GF-D8 (cell line): ENCODE measurements around the gene SELENOV.
"Not testable (repeated sequence)": the region's sequence is repeated elsewhere in the genome, so short reads cannot be mapped to it uniquely, and the experiment has no call there.

Experiments
- DNase-seq: peaks from one replicate; lab custom pipeline; 2025; lab: John Stamatoyannopoulos, UW

The SELENOV gene, protein sequence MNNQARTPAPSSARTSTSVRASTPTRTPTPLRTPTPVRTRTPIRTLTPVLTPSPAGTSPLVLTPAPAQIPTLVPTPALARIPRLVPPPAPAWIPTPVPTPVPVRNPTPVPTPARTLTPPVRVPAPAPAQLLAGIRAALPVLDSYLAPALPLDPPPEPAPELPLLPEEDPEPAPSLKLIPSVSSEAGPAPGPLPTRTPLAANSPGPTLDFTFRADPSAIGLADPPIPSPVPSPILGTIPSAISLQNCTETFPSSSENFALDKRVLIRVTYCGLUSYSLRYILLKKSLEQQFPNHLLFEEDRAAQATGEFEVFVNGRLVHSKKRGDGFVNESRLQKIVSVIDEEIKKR

DNA sequence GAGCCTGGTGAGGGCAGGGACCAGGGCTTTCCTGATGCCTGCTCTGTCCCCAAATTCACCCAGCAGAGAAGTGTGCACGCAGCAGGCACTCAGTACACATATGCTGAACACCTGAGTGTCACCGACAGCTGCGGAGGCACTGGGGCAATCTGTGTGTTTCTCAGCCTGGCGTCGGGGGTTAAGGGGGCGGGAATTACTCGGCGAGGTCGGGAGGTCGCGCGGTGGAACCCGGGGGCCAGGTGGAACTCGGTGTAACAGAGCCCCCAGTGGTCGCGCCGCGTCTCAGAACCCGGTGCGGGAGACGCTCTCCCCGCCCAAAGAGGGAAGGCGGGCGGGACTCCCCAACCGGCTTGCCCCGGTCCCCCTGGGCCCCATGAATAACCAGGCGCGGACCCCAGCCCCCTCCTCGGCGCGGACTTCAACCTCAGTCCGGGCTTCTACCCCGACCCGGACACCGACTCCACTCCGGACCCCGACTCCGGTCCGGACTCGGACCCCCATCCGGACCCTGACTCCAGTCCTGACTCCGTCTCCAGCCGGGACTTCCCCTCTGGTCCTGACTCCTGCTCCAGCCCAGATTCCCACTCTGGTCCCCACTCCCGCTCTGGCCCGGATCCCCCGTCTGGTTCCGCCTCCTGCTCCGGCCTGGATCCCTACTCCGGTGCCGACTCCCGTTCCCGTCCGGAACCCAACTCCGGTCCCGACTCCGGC lies at the start of gene SELENOV:
Gene SELENOV (plus strand): TSS at position 300 of the 711 bp plus-strand sequence. CDS start 74 bp downstream, at position 374.
- no peak for DNase-seq

DNA sequence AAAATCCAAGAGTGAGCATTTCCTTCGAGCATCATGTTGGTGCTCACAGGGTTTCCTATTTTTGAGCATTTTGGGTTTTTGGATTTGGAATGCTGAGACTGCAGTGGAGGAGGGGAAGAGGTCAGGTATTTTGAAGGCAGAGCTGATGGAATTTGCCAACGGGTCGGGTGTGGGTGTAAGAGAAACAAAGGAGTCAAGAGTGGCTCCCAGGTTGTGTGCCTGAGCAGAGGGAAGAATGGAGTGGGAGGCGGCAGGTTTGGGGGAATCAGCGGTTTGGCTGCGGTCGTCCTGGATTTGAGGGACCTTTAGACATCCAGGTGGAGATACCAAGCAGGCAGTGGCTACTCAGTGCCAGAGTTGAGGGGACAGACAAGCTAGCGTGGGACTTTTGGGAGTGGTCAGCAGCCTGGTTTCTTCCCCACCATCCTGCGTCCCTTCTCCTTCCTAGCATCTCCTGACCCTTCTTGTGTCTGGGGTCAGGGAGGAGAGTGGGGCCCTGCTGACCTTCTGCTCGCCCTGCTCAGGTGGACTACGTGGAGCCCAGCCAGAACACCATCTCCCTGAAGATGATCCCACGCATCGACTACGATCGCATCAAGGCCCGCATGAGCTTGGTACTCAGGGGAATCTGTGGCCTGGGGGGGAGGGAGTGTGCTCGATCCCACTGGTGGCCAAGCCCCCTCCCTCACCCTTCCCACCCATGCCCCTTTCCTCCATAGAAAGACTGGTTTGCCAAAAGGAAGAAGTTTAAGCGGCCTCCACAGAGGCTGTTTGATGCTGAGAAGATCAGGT lies 48.8 kb upstream of the SELENOV start:
- no peak for DNase-seq

DNA sequence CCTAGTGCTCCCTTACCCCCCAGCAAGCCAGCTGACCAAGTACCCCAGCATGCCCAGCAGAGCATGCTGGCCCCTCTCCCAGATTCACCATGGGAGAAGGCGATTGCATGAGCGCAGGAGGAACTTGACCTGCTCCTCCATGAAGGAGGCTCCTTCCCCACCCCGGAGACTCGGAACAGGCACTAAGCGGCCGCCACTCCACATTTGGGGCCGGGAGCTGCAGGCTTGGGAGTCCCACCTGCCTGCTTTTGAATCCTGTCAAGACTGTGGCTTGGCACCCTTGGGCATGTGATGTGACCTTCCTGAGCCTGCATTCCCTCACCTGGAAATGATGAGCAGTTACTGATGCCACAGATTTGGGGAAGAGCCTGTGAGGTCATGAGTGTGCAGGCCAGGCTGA lies 47.0 kb upstream of the SELENOV start:
- no peak for DNase-seq

DNA sequence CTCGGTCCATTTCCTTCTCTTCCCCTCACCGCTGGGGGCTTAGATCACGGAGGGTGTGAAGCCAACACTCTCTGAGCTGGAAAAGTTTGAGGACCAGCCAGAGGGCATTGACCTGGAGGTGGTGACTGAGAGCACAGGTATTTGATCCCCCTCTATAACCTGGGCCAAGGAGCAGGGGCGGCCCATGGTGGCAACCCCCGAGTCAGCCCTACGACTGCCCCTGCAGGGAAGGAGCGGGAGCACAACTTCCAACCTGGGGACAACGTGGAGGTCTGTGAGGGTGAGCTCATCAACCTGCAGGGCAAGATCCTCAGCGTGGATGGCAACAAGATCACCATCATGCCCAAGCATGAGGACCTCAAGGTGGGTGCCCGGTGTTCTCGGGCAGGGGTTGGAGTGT lies 45.9 kb upstream of the SELENOV start:
- DNase-seq = no peak

DNA sequence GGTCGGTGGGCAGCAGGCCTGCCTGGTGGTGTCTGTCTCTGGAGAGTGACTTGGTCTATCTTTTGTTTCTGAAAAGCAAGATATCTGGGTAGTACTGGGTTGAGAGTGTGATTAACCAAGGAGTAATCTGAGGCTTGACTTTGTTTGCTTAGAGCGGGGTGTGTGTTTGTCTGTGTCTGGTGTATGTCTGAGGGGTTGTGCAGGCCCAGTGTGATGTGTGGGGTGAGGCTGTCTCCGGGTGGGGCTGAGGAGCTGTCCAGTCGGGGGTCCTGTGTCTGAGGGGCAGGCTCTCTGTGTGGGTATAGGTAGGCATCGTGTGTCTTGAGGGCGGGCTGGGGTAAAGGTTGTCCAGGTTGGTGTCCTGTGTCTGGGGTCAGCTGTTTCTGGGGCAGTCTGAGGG lies 45.4 kb upstream of the SELENOV start:
- DNase-seq = no peak

DNA sequence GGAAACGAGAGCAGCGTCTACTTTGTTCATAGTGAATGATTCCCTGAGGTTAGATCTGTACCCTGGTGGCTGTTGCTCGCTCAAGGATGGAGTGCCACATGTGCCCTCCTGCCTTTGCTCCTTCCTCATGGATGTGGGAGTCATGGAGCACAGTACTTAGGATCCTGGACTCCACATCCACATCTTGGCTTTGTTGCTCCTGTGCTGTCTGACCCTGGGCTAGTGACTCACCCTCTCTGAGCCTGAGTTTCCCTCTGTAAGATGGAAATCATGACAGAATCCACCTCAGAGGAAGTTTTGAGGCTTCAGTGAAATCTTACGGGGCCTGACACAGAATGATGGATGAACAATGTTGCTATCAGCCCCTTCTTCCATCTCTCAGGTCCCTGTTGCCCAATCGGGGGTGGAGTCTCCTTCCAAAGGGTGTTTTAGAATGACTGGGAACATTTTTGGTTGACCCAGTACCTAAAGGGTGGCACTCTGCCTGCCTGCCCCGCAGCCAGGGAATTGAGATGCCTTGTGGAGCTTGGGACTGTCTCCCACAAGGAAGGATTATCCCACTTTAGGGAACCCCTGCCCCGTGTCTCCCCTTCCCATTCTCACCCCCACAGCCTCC lies 44.1 kb upstream of the SELENOV start:
- DNase-seq = no peak

DNA sequence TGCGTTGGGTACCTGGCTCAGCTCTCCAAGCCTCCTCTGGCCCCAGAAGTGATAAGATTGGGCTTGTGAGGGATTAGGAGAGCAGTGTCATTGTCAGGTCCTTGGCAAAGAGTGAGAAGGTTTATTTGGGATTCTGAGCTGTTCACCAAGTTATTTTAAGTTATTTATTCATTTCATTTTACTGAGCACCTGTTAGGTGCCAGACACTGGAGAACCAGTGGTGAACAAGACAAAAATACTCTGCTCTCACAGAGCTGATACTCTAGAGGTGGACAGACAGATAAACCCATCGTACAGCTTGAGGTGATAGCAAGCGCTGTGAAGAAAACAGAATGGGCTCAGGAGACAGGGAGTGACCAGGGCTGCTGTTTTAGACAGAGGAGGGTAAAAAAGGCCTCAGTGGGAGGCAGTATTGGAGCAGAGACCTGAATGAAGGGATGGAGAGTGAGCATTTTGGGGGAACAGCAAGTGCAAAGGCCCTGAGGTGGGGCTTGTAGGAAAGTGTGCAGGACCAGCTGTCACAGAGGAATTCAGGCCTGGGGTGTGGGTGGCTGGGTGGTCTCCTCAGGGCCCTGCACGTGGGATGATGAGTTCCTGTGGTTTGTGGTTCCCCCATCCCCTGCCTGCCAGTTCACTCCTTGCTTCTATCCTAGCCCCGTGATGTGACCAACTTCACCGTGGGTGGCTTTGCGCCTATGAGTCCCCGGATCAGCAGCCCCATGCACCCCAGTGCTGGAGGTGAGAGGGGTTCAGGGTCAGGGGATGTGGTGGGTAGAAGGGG lies 43.0 kb upstream of the SELENOV start:
- DNase-seq = no peak

DNA sequence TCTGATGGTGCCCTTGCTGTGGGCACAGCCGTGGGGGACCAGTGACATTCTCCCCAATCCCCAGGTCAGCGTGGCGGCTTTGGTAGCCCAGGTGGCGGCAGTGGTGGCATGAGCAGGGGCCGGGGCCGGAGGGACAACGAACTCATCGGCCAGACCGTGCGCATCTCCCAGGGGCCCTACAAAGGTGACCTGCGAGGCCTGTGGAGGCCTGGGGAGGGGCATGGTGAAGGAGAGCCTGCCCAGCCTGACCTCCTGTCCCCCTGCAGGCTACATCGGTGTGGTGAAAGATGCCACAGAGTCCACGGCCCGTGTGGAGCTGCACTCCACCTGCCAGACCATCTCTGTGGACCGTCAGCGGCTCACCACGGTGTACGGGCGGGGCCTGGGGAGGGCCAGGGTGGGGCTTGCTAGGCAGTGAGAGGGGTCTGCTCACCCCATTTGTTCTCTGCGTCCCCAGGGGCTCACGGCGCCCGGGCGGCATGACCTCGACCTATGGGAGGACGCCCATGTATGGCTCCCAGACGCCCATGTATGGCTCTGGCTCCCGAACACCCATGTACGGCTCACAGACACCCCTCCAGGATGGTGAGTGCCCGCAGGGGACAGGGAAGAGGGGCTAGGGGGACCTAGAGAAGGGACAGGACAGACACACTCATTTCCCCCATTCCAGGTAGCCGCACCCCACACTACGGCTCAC lies 42.0 kb upstream of the SELENOV start:
- DNase-seq = no peak

DNA sequence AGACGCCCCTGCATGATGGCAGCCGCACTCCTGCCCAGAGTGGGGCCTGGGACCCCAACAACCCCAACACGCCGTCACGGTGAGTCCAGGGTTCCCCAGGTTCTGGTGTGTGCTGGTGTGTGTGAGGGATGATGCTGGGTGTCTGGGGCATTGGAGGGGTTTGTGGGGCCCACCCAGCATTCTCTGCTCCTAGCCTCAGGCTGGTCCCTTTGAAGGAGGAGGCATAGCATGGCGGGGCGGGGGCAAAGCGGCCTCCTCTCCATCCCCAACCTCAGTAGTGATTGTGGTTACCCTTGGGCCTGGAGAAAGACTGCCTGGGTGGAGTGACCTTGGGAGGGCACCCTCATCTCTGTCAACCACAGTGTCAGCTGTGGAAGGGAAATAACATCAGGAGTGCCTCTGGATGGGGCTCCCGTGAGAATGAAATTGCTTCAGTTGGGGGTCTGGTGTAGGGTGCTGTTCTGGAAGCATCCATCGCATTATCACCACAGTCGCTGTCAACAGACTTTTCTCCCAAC lies 41.4 kb upstream of the SELENOV start:
- DNase-seq = no peak

DNA sequence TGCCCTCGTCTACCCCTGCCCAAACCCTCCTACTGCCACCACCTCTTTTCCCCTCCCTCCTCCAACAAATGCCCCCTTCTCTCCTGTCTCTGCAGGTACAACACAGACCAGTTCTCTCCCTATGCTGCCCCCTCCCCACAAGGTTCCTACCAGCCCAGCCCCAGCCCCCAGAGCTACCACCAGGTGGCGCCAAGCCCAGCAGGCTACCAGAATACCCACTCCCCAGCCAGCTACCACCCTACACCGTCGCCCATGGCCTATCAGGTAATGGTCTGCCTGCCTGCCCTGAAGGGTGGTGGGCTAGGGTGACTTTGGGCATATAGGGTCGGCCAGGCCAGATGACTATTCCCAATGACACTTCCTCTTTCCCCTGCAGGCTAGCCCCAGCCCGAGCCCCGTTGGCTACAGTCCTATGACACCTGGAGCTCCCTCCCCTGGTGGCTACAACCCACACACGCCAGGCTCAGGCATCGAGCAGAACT lies 40.8 kb upstream of the SELENOV start:
- no peak for DNase-seq

DNA sequence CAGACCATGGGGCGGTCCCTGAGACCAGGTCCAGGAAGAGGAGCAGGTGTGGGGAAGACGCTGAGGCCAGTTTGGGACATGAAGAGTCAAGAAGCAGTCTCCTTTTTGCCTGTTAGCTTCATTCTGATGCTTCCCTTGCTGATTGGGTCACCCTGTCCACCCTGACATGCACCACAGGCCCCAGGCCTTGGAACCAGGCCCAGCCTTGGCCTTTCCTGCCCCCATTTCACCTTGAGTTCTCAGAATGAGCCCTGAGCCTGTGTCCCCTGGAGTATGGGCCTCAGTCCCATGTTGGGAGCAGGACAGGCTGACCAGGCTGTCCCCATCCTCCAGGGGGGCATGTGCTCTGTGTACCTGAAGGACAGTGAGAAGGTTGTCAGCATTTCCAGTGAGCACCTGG lies 39.2 kb upstream of the SELENOV start:
- no peak for DNase-seq

DNA sequence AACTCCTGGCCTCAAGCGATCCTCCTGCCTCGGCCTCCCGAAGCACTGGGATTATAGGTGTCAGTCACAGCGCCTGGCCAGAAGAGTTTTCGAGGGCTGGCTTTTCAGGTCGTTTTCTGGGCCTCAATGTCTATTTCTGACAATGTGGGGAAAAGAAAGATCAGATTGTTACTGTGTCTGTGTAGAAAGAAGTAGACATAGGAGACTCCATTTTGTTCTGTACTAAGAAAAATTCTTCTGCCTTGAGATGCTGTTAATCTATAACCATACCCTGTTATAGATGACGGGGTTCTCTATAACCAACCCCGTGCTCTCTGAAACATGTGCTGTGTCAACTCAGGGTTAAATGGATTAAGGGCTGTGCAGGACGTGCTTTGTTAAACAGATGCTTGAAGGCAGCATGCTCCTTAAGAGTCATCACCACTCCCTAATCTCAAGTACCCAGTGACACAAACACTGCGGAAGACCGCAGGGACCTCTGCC lies 35.6 kb upstream of the SELENOV start:
- not testable (repeated sequence) for DNase-seq

DNA sequence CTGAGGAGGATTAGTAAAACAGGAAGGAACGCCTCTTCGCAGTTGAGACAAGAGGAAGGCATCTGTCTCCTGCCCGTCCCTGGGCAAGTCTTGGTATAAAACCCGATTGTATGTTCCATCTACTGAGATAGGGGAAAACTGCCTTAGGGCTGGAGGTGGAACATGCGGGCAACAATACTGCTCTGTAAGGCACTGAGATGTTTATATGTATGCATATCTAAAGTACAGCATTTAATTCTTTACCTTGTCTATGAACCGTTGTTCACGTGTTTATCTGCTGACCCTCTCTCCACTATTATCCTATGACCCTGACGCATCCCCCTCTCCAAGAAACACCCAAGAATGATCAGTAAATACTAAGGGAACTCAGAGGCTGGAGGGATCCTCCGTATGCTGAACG lies 35.0 kb upstream of the SELENOV start:
- no peak for DNase-seq

DNA sequence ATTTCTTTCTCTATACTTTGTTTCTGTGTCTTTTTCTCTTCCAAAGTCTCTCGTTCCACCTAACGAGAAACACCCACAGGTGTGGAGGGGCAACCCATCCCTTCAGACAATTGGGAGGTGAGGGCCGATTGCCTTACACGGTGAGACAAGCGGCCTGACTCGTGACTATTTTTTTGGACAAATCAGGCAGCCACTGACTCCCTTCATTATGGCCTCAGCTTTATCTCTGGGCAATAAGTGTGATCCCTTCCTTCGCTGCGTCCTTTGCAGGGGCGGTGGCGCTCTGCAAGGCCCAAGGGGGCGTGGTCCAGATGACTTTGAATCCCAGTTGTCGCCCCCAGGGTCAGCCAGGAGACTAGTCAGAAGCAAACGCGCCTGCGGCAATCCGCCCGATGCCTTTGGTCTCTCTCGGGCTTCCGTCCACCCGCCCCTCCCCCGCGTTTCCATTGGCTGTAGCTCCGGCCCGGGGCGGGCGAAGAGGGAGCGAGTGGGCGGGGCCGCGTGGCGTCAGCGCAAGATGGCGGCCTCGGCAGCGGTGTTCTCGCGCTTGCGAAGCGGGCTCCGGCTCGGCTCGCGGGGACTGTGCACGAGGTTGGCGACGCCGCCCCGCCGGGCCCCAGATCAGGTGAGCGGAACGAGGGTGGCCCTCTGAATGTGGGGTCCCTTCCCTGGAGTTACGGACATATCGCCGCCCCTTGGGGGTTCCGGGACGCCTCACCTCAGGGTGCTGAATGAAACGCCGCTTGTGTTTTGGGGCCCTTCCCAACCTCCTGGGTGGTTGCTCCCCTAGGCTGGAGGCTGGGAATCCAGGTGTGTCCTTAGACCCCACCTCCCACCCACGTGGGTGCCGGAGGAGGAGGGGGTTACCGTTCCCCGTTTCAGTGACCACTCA lies 34.4 kb upstream of the SELENOV start, which contains the start of gene TIMM50:
Gene TIMM50 (plus strand): TSS at position 502 of the 892 bp plus-strand sequence. CDS start 16 bp downstream, at position 518.
- DNase-seq = peak; percentile 84

DNA sequence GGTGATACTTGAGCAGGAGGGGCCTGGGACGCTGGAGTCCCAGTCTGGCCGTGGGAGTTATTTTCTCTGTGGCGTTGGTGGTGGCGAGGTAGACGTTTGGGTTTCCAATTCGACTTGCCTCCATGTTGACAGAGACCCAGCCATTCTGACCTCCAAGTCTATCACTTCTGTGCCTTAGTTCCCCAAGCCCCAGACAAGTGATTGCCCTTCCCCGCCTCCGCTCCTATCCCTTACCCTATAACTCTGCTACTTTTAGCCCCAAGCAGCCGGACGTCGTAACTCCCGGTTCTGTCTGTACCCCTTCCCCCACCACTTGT lies 33.8 kb upstream of the SELENOV start:
- DNase-seq = no peak

DNA sequence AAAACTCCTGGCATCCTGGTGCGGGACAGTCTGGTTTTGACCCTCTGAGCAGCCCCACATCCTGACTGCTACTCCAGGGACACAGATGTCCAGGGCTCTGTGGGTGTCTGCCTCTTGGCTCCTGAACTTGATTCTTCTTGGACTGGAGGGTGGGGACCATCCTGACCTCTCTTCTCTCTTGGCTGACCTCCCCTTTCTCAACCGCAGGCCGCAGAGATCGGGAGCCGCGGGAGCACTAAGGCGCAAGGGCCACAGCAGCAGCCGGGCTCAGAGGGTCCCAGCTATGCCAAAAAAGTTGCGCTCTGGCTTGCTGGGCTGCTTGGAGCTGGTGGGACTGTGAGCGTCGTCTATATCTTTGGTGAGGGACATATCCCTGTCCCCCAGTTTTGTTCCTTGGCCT lies 33.3 kb upstream of the SELENOV start:
- DNase-seq = no peak

DNA sequence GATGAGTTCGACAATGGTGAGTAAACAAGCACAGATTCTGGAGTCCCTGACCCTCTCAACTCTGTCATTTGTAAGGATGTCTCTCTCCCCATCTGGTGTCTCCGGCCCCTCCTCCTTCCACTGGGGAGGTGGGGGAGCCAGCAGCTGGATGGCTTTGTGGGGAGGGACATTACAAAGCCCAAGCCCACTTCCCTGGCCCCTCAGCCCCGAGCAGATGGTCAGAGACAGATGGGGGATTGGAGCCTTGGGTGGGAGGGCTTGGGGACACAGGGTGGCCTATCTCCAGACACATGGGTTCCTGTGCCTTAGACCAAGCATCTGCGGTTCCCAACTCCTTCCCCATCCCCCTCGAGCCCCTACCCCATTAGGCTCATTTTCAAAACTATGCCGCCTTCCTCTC lies 31.8 kb upstream of the SELENOV start:
- no peak for DNase-seq

DNA sequence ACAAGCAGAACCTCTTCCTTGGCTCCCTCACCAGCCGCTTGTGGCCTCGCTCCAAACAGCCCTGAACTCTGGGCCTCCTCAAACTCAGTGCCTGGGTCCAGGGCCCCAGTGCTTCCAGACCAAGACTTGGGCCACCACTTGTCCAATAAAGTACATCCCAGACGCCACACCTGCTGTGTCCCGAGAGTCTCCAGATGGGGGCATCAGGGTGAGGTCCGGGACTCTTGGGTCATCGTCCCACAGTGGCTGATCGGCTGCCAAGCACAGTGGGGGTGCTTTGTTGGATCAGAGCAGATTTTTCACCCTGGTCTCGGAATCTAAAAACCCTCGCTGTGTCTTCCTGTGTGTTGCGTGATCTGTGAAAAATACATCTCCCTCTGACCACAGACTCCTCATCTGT lies 25.2 kb upstream of the SELENOV start:
- DNase-seq = no peak

DNA sequence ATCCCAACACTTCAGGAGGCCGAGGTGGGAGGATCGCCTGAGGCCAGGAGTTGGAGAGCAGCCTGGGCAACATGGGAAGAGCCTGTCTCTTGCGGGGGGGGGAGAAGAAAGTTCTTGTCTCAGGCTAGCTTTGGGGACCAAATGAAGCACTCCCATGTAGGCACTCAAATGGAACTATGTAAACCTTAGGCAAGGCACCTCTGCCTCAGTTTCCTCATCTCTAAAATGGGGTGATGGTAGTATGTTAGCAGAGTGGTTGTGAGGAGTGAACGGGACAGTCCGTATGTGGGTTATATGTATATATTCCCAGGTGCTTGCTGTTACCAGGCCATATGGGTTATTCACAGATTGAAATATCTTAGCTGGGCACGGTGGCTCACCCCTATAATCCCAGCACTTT lies 22.7 kb upstream of the SELENOV start:
- DNase-seq = no peak
